ENCODE measurements around the gene PSEN2.
"Not testable (repeated sequence)": the region's sequence is repeated elsewhere in the genome, so short reads cannot be mapped to it uniquely, and the experiment has no call there.

- not testable (repeated sequence) for TF ChIP-seq POLR2A (IDR thresholded peaks at IDR 0.05; ENCODE audit: extremely low read depth, insufficient read length); CTCF (IDR thresholded peaks at IDR 0.05; ENCODE audit: low read depth, low read length); MAX (IDR thresholded peaks at IDR 0.05; ENCODE audit: low read depth, low read length)
Observed at GRCh38 chr1:226837966-226838365, 32.5 kb upstream of the PSEN2 start.

All from NB4 (cell line).